Activated T-cell treated with anti-CD3 and anti-CD28 coated beads for 1 hour (primary cell): ENCODE results near the gene SAMD4A.
"Not testable (repeated sequence)": the region's sequence is repeated elsewhere in the genome, so short reads cannot be mapped to it uniquely, and the experiment has no call there.

Experiments used
- DNase-seq: peaks from one replicate; pipeline ENCODE4 v3.0.0-alpha.2; 2020; ENCODE audit warnings: low read depth

The SAMD4A gene

GRCh38 chr14:54784060-54784459 lies 217.1 kb downstream of the SAMD4A start:
- no peak for DNase-seq

GRCh38 chr14:54784657-54785056 lies 217.7 kb downstream of the SAMD4A start:
- DNase-seq = no peak

- no peak for DNase-seq
Observed at GRCh38 chr14:54785136-54785777, 218.3 kb downstream of the SAMD4A start.

GRCh38 chr14:54785778-54786770 lies 219.1 kb downstream of the SAMD4A start:
- DNase-seq = no peak

- DNase-seq = no peak
Observed at GRCh38 chr14:54786838-54787237, 219.9 kb downstream of the SAMD4A start.

- DNase-seq = no peak
Observed at GRCh38 chr14:54787261-54787660, 220.3 kb downstream of the SAMD4A start.

GRCh38 chr14:54788701-54789100 lies 221.8 kb downstream of the SAMD4A start:
- DNase-seq = no peak

- no peak for DNase-seq
Observed at GRCh38 chr14:54789166-54789565, 222.2 kb downstream of the SAMD4A start.

- no peak for DNase-seq
Observed at GRCh38 chr14:54789781-54790480, 223.0 kb downstream of the SAMD4A start.

GRCh38 chr14:54791001-54791400 lies 224.1 kb downstream of the SAMD4A start:
- no peak for DNase-seq

- no peak for DNase-seq
Observed at GRCh38 chr14:54792288-54792687, 225.4 kb downstream of the SAMD4A start.

GRCh38 chr14:54794159-54794558 lies 227.2 kb downstream of the SAMD4A start:
- DNase-seq = no peak

GRCh38 chr14:54794796-54795195 lies 227.9 kb downstream of the SAMD4A start:
- no peak for DNase-seq

GRCh38 chr14:54796961-54797360 lies 230.0 kb downstream of the SAMD4A start:
- no peak for DNase-seq

GRCh38 chr14:54797556-54797955 lies 230.6 kb downstream of the SAMD4A start:
- no peak for DNase-seq

- no peak for DNase-seq
Observed at GRCh38 chr14:54797986-54798385, 231.1 kb downstream of the SAMD4A start.

- no peak for DNase-seq
Observed at GRCh38 chr14:54798465-54799124, 231.7 kb downstream of the SAMD4A start.

- not testable (repeated sequence) for DNase-seq
Observed at GRCh38 chr14:54801482-54801881, 234.6 kb downstream of the SAMD4A start.

GRCh38 chr14:54803396-54803795 lies 236.5 kb downstream of the SAMD4A start:
- DNase-seq = no peak

GRCh38 chr14:54803926-54804537 lies 237.1 kb downstream of the SAMD4A start:
- DNase-seq = no peak

- no peak for DNase-seq
Observed at GRCh38 chr14:54804538-54805041, 237.7 kb downstream of the SAMD4A start.
